GM21825 (cell line): Measurements from ENCODE around the gene CBLB.

Experiments
- ATAC-seq: cut with Tn5 transposase; IDR thresholded peaks from one replicate; pipeline ENCODE4 v1.9.1; 2021; ENCODE audit warnings: mild to moderate bottlenecking, moderate library complexity; ENCODE audit not compliant: unreplicated experiment

CBLB gene

GRCh38 chr3:105719791-105720190 lies 149.0 kb downstream of the CBLB start:
- no peak for ATAC-seq

- ATAC-seq = no peak
These were observed 153.4 kb downstream of the CBLB start for GRCh38 chr3:105715372-105715771.

GRCh38 chr3:105714453-105714852 lies 154.4 kb downstream of the CBLB start:
- ATAC-seq = no peak

- no peak for ATAC-seq
These were observed 159.8 kb downstream of the CBLB start for GRCh38 chr3:105708980-105709379.

- no peak for ATAC-seq
These were observed 161.8 kb downstream of the CBLB start for GRCh38 chr3:105707009-105707408.

- ATAC-seq = no peak
These were observed 163.9 kb downstream of the CBLB start for GRCh38 chr3:105704726-105705410.

GRCh38 chr3:105700575-105700974 lies 168.2 kb downstream of the CBLB start:
- no peak for ATAC-seq

GRCh38 chr3:105691633-105692032 lies 177.2 kb downstream of the CBLB start:
- no peak for ATAC-seq

GRCh38 chr3:105691053-105691452 lies 177.8 kb downstream of the CBLB start:
- no peak for ATAC-seq

GRCh38 chr3:105688821-105689220 lies 180.0 kb downstream of the CBLB start:
- no peak for ATAC-seq

GRCh38 chr3:105686278-105686897 lies 182.4 kb downstream of the CBLB start:
- ATAC-seq = no peak

- no peak for ATAC-seq
These were observed 188.9 kb downstream of the CBLB start for GRCh38 chr3:105679951-105680350.

- ATAC-seq = no peak
These were observed 190.8 kb downstream of the CBLB start for GRCh38 chr3:105678017-105678416.

GRCh38 chr3:105676621-105677300 lies 192.1 kb downstream of the CBLB start:
- ATAC-seq = no peak

GRCh38 chr3:105674437-105675065 lies 194.3 kb downstream of the CBLB start:
- ATAC-seq = no peak

- ATAC-seq = no peak
These were observed 195.8 kb downstream of the CBLB start for GRCh38 chr3:105672996-105673395.

- no peak for ATAC-seq
These were observed 206.5 kb downstream of the CBLB start for GRCh38 chr3:105662306-105662705.

- ATAC-seq = no peak
These were observed 207.4 kb downstream of the CBLB start for GRCh38 chr3:105661461-105661860.

- no peak for ATAC-seq
These were observed 211.9 kb downstream of the CBLB start for GRCh38 chr3:105656651-105657504.

- no peak for ATAC-seq
These were observed 214.9 kb downstream of the CBLB start for GRCh38 chr3:105653868-105654267.

- ATAC-seq = no peak
These were observed 215.6 kb downstream of the CBLB start for GRCh38 chr3:105653166-105653565.
